ENCODE data around the gene ANXA7. TPM values are rescaled to one million over a fixed set of nuclear protein-coding genes. Genes with fewer than 3 reads are reported as not detected.

ANXA7 gene
- total and polyA plus RNA-seq, 2 donors (not counting 1 experiment from before 2014, with no cell fraction given): 132 to 150 TPM

- H4K20me1 ChIP-seq (ENCODE audit: control insufficient read depth, extremely low read depth, insufficient read depth, low read length): no peaks in the 10 kb centered on the region
- no peak overlapping the region for H2AFZ ChIP-seq (ENCODE audit: low read length)
- TF ChIP-seq CTCF (conservative IDR thresholded peaks at IDR 0.05 in 1 of 2, IDR thresholded peaks at IDR 0.05 in 1 of 2; ENCODE audit: low read depth in 1 of 2, low read length in 2 of 2) (no peak), EZH2 (IDR thresholded peaks at IDR 0.05; ENCODE audit: low read length, missing control alignments) (no peak)
- no peak overlapping the region for H3K4me3 ChIP-seq (replicated peaks in 1 of 4; ENCODE audit: control extremely low read depth in 1 of 4, insufficient read depth in 1 of 4, low read depth in 3 of 4, low read length in 4 of 4)
- no peak overlapping the region for H3K4me2 ChIP-seq (ENCODE audit: extremely low read depth, insufficient read depth, low read length)
- no peak for DNase-seq (ENCODE audit: low read depth in 2 of 2)
- H3K9me3 ChIP-seq (ENCODE audit: control insufficient read depth, insufficient read depth, low read depth, low read length): no peaks in the 10 kb centered on the region
- no peaks in the 10 kb centered on the region for H3K4me1 ChIP-seq (ENCODE audit: control insufficient read depth, extremely low read depth, insufficient read depth, low read length)
- no peak overlapping the region for H3K27ac ChIP-seq (ENCODE audit: insufficient read depth, low read length)
- H3K9ac ChIP-seq (ENCODE audit: insufficient read depth, low read length): no peak overlapping the region
- H3K79me2 ChIP-seq (ENCODE audit: control insufficient read depth, insufficient read depth, low read length): no peaks in the 10 kb centered on the region
- peaks cover 10% of the 10 kb centered on the region for H3K36me3 ChIP-seq (ENCODE audit: control insufficient read depth, insufficient read depth, low read length)
- H3K27me3 ChIP-seq (ENCODE audit: control insufficient read depth, insufficient read depth, low read length): no peaks in the 10 kb centered on the region
Measured at GRCh38 chr10:73426318-73426717, 12.5 kb upstream of the ANXA7 start.

DNA sequence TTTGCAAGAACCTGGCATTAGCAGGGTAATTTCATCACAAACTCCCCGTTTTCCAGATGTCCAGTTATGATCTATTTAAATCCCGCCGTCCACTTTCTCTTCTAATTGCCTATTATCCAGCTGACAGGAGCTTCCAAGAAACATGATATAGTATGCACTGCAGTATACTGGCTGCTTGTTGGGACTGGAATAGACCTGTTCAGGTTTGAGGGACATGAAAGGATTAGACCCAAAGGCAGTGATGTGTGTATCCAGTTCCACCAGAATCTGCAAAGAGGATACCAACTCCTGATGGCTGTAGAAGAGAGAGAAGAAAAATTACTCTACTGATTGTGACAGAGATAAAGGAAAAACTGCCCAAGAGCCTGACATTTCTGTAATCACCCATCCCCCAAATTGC lies 10.6 kb upstream of the ANXA7 start:
- no peak overlapping the region for H3K9ac ChIP-seq (ENCODE audit: insufficient read depth, low read length)
- no peak for TF ChIP-seq EZH2 (IDR thresholded peaks at IDR 0.05; ENCODE audit: low read length, missing control alignments)
- no peak for TF ChIP-seq CTCF (conservative IDR thresholded peaks at IDR 0.05 in 1 of 2, IDR thresholded peaks at IDR 0.05 in 1 of 2; ENCODE audit: low read depth in 1 of 2, low read length in 2 of 2)
- no peak for DNase-seq (ENCODE audit: low read depth in 2 of 2)
- H3K36me3 ChIP-seq (ENCODE audit: control insufficient read depth, insufficient read depth, low read length): peaks cover 10% of the 10 kb centered on the region
- H3K4me3 ChIP-seq (replicated peaks in 1 of 4; ENCODE audit: control extremely low read depth in 1 of 4, insufficient read depth in 1 of 4, low read depth in 3 of 4, low read length in 4 of 4): no peak overlapping the region
- no peak overlapping the region for H3K4me2 ChIP-seq (ENCODE audit: extremely low read depth, insufficient read depth, low read length)
- no peaks in the 10 kb centered on the region for H3K9me3 ChIP-seq (ENCODE audit: control insufficient read depth, insufficient read depth, low read depth, low read length)
- H4K20me1 ChIP-seq (ENCODE audit: control insufficient read depth, extremely low read depth, insufficient read depth, low read length): no peaks in the 10 kb centered on the region
- H3K4me1 ChIP-seq (ENCODE audit: control insufficient read depth, extremely low read depth, insufficient read depth, low read length): peaks cover under 1% of the 10 kb centered on the region
- H3K79me2 ChIP-seq (ENCODE audit: control insufficient read depth, insufficient read depth, low read length): no peaks in the 10 kb centered on the region
- H3K27ac ChIP-seq (ENCODE audit: insufficient read depth, low read length): no peak overlapping the region
- H2AFZ ChIP-seq (ENCODE audit: low read length): no peak overlapping the region
- no peaks in the 10 kb centered on the region for H3K27me3 ChIP-seq (ENCODE audit: control insufficient read depth, insufficient read depth, low read length)

- Histone ChIP-seq H3K36me3 (ENCODE audit: control insufficient read depth, insufficient read depth, low read length) (peaks cover 10% of the 10 kb centered on the region), H3K4me1 (ENCODE audit: control insufficient read depth, extremely low read depth, insufficient read depth, low read length) (peaks cover 2% of the 10 kb centered on the region), H2AFZ (ENCODE audit: low read length) (no peak overlapping the region), H3K9ac (ENCODE audit: insufficient read depth, low read length) (no peak overlapping the region), H3K4me2 (ENCODE audit: extremely low read depth, insufficient read depth, low read length) (no peak overlapping the region), H3K27ac (ENCODE audit: insufficient read depth, low read length) (no peak overlapping the region), H3K9me3 (ENCODE audit: control insufficient read depth, insufficient read depth, low read depth, low read length) (no peaks in the 10 kb centered on the region), H3K79me2 (ENCODE audit: control insufficient read depth, insufficient read depth, low read length) (no peaks in the 10 kb centered on the region), H3K4me3 (replicated peaks in 1 of 4; ENCODE audit: control extremely low read depth in 1 of 4, insufficient read depth in 1 of 4, low read depth in 3 of 4, low read length in 4 of 4) (no peak overlapping the region), H3K27me3 (ENCODE audit: control insufficient read depth, insufficient read depth, low read length) (no peaks in the 10 kb centered on the region), H4K20me1 (ENCODE audit: control insufficient read depth, extremely low read depth, insufficient read depth, low read length) (no peaks in the 10 kb centered on the region)
- TF ChIP-seq CTCF (conservative IDR thresholded peaks at IDR 0.05 in 1 of 2, IDR thresholded peaks at IDR 0.05 in 1 of 2; ENCODE audit: low read depth in 1 of 2, low read length in 2 of 2) (no peak), EZH2 (IDR thresholded peaks at IDR 0.05; ENCODE audit: low read length, missing control alignments) (no peak)
- no peak for DNase-seq (ENCODE audit: low read depth in 2 of 2)
Measured at GRCh38 chr10:73423309-73423708, 9.5 kb upstream of the ANXA7 start.
